T-helper 1 cell (primary cell): ENCODE measurements around the gene BBC3.
"Not testable (repeated sequence)": the region's sequence is repeated elsewhere in the genome, so short reads cannot be mapped to it uniquely, and the experiment has no call there.

Experiments used
- DNase-seq, 5 donors: peaks; one replicate each; pipeline ENCODE4 v3.0.0-alpha.2; 2012 to 2020

Gene BBC3

DNA sequence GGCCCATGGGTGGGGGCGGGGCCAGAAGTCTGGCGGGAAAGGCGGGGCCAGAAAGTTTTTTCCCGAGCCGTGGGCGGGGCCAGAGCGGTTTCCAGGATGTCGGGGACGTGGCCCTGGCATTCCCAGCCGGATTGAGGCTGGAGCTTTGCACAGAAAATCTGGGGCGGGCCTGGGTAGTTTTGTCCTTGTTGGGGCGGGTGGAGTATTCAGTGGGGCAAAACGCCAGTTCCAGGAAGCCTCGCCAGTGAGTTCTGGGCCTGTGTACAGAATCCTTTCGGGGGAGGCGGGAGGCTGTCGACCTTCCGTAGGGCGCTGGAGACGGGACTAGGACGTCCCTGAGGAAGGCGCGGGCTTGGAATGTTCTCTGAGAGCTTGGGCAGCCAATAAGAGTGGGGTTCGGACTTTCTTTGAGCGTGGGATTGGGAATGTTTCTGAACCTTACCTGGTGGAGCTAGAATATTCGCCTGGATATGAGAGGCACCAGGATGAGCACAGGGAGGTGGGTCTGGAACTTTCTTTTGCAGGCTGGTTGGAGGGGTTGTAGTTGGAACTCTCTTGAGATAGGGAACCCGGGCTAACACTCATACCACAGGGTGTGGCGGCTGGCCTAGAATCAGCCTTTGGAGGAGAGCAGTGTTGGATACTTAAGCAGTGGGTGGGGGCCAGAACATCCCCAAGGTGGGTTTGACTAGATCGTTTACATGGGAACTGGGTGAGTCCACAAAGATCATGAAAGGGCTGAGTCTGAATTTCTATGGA lies 26.6 kb upstream of the BBC3 start:
- no peak for DNase-seq

DNA sequence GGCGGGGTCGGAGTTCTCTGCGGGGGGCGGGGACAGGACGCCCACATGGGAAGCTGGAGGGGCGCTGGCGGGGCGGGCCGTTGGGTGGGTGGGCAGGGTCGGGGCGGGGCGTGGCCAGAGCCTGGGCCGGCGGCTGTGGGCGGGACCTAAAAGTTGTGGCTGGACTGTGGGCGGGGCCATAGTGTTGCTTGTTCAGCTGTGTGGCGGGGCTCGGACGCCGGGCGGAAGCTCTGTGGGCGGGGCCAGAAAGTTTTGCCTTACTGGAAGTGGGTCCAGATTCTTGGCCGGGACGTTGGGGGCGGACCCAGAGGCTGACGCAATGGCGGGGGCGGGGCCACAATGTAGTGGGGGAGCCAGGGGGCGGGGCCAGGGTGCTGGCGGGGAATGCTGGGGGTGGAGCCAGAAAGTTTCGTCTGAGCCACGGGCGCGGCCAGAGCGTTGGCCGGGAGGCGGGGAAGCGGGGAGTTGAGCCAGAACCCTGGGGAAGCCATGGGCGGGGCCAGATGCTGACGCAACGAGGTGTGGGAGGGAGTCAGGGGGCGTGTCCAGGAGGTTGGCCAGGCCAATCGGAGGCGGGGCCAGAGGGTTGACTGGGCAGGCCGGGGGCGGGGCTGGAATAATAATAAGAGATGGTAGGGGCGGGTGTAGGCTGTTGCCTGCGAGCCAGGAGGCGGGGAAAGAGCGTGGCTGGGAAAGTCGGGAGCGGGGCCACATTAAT lies 25.9 kb upstream of the BBC3 start:
- peak; percentile 96 to 99 (median 99) for DNase-seq

DNA sequence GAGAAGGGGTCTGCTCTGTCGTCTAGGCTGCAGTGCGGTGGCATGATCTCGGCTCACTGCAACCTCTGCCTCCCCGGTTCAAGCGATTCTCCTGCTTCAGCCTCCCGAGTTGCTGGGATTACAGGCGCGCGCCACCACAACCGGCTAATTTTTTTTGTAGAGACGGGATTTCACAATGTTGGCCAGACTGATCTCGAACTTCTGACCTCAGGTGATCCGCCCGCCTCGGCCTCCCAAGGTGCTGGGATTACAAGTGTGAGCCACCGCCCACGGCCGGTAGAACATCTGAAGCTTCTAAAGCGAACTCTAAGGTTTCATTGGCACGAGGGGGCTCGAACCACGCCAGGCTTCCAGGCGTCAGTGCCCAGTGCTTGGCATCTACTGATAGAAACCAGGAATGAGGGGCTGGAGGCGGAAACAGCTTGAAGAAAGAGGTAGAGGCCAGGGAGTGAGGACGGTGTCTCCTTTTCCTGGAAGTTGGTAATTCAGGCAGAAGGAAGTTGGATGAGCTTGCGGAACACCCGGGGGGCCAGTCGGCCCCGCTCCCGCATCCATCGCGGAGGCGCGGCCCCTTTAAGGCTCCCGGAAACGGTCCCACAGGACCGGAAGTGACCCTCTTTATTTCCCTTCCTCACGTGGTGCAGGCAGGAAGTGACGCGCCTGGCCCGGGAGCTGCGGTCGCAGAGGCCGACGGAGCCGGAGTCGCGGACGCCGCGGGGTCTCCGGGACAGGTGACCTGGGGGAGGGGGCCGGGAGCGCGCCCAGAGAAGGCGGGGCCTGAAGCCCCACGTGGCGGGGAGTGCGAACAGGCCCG lies 25.1 kb upstream of the BBC3 start, which contains the start of gene CCDC9:
Gene CCDC9, plus strand, starts transcription at position 647 of the 814 bp plus-strand sequence. CDS start 1,876 bp downstream, outside the sequence.
- peak; percentile 81 to 97 (median 86) for DNase-seq

DNA sequence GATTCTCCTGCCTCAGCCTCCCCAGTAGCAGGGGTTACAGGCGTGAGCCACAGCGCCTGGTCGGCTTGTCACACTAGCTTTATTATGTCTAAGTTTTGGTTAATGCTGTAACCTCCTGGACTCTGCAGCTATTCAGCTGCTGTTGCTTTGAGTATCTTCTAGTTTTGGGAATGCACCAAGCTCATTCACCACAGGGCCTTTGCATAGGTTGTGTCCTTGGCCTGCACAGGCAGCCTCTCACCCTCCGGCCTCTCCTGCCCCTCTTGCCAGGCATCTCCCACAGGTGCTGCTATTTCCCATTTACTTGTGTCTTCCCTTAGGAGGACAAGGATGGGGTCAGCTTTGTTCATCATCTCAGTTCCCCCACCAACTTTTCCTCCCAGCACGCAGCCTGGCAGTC lies 23.0 kb upstream of the BBC3 start:
- DNase-seq: no peak

DNA sequence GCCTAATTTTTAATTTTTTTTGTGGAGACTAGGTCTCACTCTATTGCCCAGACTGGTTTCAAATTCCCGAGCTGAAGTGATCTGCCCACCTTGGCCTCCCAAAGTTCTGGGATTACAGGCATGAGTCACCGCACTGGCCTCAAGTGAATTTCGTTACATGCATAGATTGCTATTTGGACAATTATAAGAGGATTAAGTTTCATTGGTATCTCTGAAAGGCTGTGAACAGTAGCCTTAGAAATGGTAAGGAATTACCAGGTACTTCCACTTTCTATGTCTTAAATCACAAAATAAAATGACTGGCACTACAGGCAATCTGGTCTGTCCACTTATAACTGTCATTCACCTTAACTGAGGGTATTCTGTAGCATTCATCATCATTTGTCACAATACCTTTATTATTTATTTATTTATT lies 22.5 kb upstream of the BBC3 start:
- DNase-seq: no peak

DNA sequence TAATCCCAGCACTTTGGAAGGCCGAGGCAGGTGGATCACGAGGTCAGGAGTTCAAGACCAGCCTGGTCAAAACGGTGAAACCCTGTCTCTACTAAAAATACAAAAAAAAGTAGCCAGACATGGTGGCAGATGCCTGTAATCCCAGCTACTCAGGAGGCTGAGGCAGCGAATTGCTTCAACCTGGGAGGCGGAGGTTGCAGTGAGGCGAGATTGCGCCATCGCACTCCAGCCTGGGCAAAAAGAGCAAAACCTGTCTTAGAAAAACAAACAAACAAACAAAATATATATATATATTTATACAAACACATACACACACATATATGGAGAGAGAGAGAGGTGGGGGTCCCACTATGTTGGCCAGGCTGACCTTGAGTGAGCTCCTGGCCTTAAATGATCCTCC lies 22.0 kb upstream of the BBC3 start:
- not testable (repeated sequence) for DNase-seq

DNA sequence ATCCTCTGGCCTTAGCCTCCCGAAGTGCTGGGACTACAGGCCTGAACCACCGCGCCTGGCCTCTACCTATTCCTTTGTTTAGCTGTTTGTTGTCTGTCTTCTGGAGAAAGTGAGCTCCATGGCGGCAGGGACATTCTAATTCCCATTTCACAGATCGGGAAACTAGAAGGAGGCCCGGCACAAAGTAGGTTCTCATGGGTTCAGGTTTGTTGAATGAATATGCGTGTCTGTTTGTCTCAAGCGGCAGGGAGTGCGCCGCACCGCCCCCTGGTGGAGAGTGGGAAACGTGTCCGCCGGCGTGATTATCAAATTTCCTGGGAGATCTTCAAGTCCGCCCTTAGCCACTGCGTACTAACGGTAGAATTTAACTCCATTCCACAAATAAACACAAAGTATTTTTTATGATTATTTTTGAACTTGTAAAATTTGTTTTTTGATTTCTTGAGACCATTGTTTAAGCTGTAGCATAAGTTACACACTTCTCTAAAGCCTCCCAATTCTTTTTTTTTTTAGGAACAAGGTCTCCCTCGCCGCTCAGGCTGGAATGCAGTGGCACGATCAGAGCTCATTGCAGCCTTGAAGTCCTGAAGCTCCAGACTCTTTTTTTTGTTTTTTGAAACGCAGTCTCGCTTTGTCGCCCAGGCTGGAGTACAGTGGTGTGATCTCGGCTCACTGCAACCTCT lies 16.4 kb upstream of the BBC3 start:
- DNase-seq: peak; percentile 50 to 80 (median 65)

DNA sequence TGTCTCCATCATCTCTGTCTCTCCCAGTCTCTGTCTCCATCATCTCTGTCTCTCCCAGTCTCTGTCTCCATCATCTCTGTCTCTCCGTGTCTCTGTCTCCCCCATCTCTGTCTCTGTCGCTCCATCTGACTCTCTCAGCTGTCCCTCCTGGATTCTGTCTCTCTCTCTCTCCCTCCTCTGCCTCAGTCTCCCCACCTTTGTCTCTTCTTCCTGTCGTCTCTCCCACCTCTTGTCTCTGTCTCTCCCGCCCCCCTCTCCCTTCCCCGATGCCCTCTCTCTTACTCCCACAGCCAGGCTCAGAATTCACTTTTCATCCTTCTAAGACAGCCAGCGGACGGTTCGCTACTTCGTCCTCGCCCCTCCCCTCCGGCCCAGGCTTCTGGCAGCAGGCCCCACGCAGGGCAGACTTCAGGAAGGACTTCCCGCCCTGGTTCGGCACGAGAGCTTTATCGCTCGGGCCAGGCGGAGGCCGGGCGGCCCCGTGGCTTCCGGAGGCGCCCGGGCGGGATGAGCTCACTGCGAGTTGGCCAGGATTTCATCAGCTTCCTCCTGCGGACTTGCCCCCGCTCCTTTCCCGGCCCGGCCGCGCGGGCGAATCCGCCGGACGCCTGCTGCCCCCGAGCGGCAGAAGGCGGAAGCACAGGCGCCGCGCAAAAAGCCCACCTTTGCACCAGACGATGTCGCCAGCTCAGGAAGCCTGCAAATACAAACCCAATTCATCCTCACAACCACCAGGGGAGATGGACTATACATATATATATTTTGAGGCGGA lies 13.0 kb upstream of the BBC3 start:
- DNase-seq: peak; percentile 73 to 98 (median 81)

DNA sequence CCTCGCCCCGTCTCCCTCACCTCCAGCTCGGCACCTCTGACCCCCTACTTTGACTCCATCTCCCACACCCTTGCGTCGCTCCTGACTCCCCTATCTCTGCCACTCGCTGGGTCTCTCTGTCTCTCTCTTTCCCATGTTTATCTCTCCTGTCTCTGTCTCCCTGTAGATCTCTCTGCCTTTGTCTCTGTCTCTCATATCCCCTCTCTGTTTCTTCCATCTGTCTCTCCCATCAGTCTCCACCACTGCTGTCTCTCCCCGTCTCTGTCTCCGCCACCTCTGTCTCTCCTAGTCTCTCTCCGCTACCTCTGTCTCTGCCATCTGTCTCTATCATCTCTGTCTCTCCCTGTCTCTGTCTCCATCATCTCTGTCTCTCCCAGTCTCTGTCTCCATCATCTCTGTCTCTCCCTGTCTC lies 12.4 kb upstream of the BBC3 start:
- no peak for DNase-seq

DNA sequence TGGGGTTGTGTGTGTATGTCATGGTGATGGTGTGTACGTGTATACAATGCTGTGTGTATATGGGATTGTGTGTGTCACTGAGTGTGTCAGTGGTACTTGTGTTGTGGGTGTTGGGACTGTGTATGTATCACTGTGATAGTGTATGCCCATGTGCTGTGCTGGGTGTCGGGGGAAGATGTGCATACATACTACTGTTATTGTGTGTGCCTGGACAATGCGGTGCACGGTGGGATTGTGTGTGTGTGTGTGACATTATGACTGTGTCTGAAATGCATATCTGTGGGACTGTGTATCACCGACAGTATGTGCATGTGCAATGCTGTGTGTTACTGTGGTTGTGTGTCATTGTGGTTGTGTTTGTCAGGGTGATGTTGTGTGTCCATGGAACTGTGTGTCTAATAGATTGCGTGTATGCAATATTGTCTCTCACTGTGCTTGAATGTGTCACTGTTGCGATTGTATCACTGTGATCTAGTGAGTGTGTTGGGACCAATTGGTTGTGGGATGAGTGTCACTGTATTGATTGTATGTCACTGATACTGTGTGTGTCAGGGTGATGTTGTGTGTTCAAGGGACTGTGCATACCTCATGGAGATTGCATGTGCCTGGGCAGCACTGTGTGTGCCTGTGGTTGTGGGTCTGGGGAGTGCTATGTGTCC lies 11.0 kb upstream of the BBC3 start:
- DNase-seq: no peak

DNA sequence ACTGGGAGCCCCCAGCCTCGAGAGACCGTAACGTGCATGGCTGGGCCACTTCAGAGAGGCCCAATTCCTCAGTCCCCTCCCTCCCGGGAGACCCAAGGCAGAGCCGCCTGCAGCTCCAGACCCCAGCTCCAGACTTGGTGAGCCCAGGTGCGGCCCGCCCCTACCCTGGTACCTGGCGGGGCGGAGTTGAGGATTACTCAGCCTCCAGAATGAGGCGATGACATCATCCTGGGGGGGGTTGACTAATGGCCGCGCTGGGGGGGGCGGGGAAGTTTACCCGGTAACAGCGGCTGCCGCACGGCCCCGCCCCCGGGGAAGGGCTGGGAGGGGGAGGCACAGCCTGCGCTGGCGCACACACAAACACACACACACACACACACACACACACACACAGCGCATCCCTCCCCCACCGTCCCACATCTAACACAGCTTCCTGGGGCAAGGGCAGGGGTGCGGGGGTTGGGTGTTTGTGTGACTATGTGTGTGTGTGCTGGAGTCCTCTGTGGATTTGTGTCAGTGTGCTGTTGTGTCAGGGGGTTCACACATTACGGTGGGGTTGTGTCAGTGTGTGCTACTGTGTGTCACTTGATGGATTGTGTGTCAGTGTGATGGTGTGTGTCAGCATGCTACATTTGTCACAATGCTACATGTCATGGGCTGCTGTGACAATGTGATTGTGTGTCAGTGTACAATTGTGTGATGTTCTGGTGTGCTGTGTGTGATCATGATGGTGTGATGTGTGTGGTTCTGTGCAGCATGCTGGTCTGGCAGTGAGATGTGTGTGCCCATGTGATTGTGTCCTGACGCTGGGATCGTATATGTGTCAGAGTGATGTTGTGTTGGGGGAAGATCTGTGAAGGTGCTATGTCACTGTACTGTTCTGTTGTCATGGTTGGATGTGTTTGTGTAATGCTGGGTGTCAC lies 10.3 kb upstream of the BBC3 start:
- peak; percentile 73 to 89 (median 86) for DNase-seq

DNA sequence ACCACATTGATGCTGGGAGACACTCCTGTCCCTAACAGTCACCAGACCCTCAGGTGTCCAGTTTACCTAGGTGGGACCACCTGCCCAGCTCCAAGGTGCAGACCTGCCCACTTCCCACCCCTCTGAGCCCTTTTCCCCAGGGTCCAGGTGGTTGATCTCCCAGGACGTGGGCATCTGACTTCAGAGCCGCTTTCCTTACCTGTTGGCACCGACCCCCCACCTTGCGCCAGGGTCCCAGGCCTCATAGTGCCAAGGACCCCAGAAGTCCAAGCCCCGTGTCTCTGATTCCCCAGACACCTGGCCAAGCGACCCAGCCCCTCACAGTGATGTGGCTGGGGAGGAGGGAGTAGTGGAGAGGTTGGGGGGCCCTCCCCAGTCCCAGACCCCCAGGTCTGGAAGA lies 9.6 kb upstream of the BBC3 start:
- no peak for DNase-seq

DNA sequence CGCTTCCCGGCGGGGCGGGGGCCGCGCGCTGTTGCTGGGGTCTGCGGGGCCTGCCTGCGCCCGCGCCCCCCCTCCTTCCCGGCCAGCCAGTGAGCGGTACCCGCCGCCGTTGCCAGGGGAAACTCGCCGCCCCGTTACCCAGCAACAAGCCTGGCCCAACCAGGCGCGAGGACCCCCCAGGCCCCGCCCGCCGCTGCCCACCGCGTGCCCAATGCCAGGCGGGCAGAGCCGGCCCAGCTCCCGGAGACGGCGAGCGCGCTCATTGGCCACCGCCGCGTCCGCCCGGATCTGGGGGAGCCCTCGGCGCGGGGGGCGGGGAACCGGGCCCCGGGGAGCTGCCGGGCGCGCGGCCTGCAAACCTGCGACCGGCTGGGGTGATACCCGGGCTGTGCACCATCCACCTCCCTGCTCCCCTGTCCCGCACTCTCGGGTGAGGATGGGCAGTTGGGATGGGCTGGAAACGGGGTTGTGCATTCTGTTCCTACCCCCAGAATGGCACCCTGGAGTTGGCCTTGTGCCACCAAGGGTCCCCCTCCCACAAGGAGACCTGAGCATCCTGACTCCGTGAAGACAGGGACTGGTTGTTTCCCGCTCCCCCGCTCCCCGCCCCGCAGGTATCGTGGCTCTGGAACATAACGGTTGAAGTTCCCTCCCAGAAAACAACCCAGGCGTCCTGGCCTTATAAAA lies 8.8 kb upstream of the BBC3 start:
- DNase-seq: peak; percentile 52 to 71 (median 61)

DNA sequence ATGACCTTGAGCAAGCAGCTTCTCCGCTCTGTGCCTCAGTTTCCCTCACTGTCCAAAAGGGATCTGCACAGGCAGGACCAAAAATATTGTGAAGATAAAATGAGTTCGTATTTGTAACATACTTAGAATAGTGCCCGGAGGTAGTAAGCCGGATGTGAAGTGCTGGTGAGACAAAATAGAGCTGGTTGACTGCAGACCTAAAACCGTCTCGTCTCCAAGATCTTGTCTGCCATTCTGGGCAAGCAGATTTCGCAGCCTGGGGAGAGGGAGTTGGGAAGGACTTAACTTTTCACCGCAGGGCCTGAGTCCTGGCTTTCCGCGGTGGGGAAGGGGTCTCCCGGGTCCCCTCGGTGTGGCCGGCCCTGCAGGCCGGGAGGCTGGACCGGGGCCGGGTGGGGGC lies 8.2 kb upstream of the BBC3 start:
- no peak for DNase-seq

DNA sequence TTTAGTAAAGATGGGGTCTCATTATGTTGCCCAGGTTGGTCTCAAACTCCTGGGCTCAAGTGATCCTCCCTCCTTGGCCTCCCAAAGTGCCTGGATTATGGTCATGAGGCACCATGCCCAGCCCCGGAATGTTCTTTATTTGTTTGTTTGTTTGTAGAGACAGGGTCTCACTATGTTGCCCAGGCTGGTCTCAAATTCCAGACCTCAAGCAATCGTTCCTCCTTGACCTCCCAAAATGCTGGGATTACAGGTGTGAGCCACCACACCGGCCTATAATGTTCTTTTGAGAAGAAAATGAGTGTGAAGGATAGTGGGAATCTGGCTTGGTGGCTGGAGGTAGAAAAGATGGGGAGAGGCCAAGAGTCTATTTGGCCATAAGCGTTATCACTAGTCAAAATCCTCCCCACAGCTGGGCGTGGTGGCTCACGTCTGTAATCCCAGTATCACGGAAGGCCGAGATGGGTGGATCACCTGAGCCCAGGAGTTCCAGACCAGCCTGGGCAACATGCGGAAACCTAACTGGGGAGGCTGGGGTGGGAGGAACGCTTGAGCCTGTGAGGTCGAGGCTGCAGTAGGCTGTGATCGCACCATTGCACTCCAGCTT lies 5.2 kb upstream of the BBC3 start:
- no peak for DNase-seq

DNA sequence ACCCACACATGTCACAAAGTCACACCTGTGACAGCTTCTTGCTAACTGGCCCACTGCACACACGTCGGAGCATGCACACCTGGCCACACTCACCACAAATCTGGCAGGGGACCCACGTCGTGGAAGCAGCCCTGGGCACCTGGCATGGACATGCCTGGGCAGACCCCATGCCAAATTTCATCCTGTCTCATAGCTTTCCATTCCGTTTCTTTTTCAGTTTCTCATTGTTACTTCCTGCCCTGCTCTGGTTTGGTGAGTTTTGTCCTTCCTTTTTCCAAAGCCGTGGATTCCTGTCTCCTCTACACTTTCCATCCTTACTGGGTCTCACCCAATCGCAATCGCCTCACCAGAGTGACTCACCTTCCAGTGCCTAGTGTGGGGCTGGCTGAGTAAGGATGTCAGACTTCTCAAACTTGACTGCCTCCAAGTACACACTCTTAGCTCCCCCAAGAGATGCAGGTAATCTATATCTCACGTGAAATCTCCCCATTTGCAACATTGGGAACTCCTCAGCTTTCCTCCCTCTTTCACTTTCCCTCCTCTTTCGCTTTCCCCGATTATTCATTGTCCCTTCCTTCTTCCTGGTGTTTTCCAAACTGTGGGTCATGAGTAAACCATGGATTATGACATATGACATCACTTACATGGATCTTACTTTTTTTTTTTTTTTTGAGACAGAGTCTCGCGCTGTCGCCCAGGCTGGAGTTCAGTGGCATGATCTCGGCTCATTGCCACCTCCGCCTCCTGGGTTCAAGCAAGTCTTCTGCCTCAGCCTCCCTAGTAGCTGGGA lies 1.6 kb upstream of the BBC3 start:
- peak in 1 of 5 donors; percentile 26 for DNase-seq

DNA sequence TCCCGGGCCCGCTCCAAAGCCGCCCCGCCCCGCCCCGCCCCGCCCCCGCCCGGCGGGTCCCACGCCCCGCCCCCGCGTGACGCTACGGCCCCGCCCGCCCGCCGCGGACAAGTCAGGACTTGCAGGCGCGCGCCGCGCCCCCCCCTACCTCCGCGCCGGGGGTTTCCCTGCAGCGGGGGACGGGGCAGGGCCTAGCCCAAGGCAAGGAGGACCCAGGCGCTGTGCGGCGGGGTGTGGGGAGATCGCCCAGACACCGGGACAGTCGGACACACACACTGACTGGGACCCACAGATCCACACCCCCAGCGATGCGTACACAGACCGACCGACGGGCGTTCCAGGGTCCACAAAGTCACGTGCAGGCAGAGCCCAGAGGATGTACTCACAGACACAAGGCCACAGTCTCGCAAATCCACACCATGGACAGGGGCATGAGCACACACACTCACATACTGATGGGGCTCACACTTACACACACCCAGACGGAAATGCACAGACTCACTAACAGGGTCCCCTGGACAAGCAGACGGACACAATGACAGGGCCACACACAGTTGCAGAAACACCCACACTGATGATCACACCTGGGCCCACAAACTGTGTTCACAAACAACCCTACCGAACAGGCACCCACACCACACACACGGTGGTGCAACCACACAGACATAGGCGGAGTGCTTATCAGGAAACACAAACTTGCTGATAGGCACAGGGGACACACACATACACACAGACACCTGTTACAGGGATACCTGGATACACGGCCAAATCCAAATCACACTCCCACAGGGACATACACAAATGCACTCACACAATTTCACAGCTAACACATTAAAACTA lies 436 bp upstream of the BBC3 start:
- DNase-seq: peak; percentile 89 to 96 (median 92)
